Hepatocyte (in vitro differentiated cells): ENCODE results near the gene DENND1A. TPM values are rescaled to one million over a fixed set of nuclear protein-coding genes. Genes with fewer than 3 reads are reported as not detected.

Experiments used
- DNase-seq: peaks from one replicate; pipeline ENCODE4 v3.0.0-alpha.2; 2016; ENCODE audit warnings: low spot score
- H2AFZ ChIP-seq: fragments of 200-600 bp; sonication (generic); 2 replicates; pipeline ENCODE4 v1.6.0; 2016; ENCODE audit warnings: antibody characterized with exemption, mild to moderate bottlenecking
- H3K27ac ChIP-seq: fragments of 200-600 bp; sonication (generic); 2 replicates; pipeline ENCODE4 v1.5.1; 2016; ENCODE audit warnings: mild to moderate bottlenecking
- H3K27me3 ChIP-seq: fragments of 200-600 bp; sonication (generic); 2 replicates; pipeline ENCODE4 v1.6.1; 2016
- H3K36me3 ChIP-seq: fragments of 200-600 bp; sonication (generic); replicated peaks from 2 replicates; pipeline ENCODE4 v1.5.1; 2016; ENCODE audit warnings: low read depth; ENCODE audit not compliant: insufficient read depth
- H3K4me1 ChIP-seq: fragments of 200-600 bp; sonication (generic); 2 replicates; pipeline ENCODE4 v1.5.1; 2016; ENCODE audit warnings: mild to moderate bottlenecking, moderate library complexity; ENCODE audit not compliant: insufficient read depth
- H3K4me2 ChIP-seq: fragments of 200-600 bp; sonication (generic); 2 replicates; pipeline ENCODE4 v1.6.0; 2016
- H3K4me3 ChIP-seq: fragments of 200-600 bp; sonication (generic); 2 replicates; pipeline ENCODE4 v1.5.1; 2016; ENCODE audit warnings: mild to moderate bottlenecking
- H3K79me2 ChIP-seq: fragments of 200-600 bp; sonication (generic); 2 replicates; pipeline ENCODE4 v1.6.0; 2017; ENCODE audit warnings: mild to moderate bottlenecking
- H3K9me2 ChIP-seq: fragments of 200-600 bp; sonication (generic); replicated peaks from 2 replicates; pipeline ENCODE4 v1.6.0; 2017; ENCODE audit warnings: mild to moderate bottlenecking; ENCODE audit not compliant: insufficient read depth
- H3K9me3 ChIP-seq: fragments of 200-600 bp; sonication (generic); 2 replicates; pipeline ENCODE4 v1.5.1; 2016; ENCODE audit warnings: low read depth, mild to moderate bottlenecking
- H4K20me1 ChIP-seq: fragments of 200-600 bp; sonication (generic); 2 replicates; pipeline ENCODE4 v1.6.0; 2016; ENCODE audit warnings: mild to moderate bottlenecking; ENCODE audit not compliant: insufficient read depth, poor library complexity, severe bottlenecking
- CTCF ChIP-seq: fragments of 200-600 bp; sonication (generic); IDR thresholded peaks from 2 replicates; pipeline ENCODE4 v1.5.1; 2016; ENCODE audit warnings: antibody characterized with exemption, mild to moderate bottlenecking; ENCODE audit not compliant: poor library complexity
- EZH2 ChIP-seq: fragments of 200-600 bp; sonication (generic); IDR thresholded peaks from 2 replicates; pipeline ENCODE4 v1.6.1; 2016; ENCODE audit warnings: antibody characterized with exemption, mild to moderate bottlenecking, borderline replicate concordance
- EZH2phosphoT487 ChIP-seq: fragments of 200-600 bp; sonication (generic); IDR thresholded peaks from one replicate; pipeline ENCODE4 v1.6.1; 2018; ENCODE audit warnings: antibody characterized with exemption, mild to moderate bottlenecking, low read depth, moderate library complexity; ENCODE audit not compliant: unreplicated experiment, severe bottlenecking
- WGBS: methylation state at CpG from one replicate; pipeline ENCODE4 v1.1.6; 2016; ENCODE audit warnings: low lambda C conversion rate; ENCODE audit errors: missing lambda C conversion rate; 5-methylcytosine and 5-hydroxymethylcytosine counted together
- polyA plus RNA-seq: library from polyadenylated mRNA; unstranded; fragments of >200 nt; fragmentation: Nextera tagmentation; extraction: Ambion mirVana; gene quantifications from 2 replicates; pipeline ENCODE4 v1.2.1, GENCODE V29; 2016
- total RNA-seq: library from RNA; depleted of rRNA; stranded (reverse); fragments of >200 nt; gene quantifications from 2 replicates; pipeline ENCODE4 v1.2.3, GENCODE V29; 2014

DENND1A gene
- total and polyA plus RNA-seq, 2 experiments from 2014 or later = 24.0 to 28.9 TPM

- Histone ChIP-seq H3K4me3 (no peak overlapping the region), H4K20me1 (no peaks in the 10 kb centered on the region), H3K27me3 (no peaks in the 10 kb centered on the region), H3K4me2 (no peak overlapping the region), H3K9me3 (no peaks in the 10 kb centered on the region), H3K27ac (no peak overlapping the region), H3K79me2 (no peaks in the 10 kb centered on the region), H3K9me2 (no peaks in the 10 kb centered on the region), H3K36me3 (no peaks in the 10 kb centered on the region), H3K4me1 (no peaks in the 10 kb centered on the region), H2AFZ (no peak overlapping the region)
- TF ChIP-seq CTCF (no peak), EZH2 (no peak), EZH2phosphoT487 (no peak)
- DNase-seq = no peak
- 95% methylated on average over 8 of the region's 8 CpGs for WGBS
Measured at GRCh38 chr9:123416176-123416575, 513.8 kb downstream of the DENND1A start.

- Histone ChIP-seq H3K9me3 (no peaks in the 10 kb centered on the region), H3K27me3 (no peaks in the 10 kb centered on the region), H4K20me1 (no peaks in the 10 kb centered on the region), H3K4me2 (no peak overlapping the region), H3K27ac (no peak overlapping the region), H3K79me2 (no peaks in the 10 kb centered on the region), H3K4me1 (no peaks in the 10 kb centered on the region), H2AFZ (no peak overlapping the region), H3K36me3 (no peaks in the 10 kb centered on the region), H3K4me3 (no peak overlapping the region), H3K9me2 (no peaks in the 10 kb centered on the region)
- no peak for DNase-seq
- no peak for TF ChIP-seq EZH2
- TF ChIP-seq CTCF = no peak
- no peak for TF ChIP-seq EZH2phosphoT487
- WGBS = 92% methylated on average over 23 of the region's 23 CpGs
Measured at GRCh38 chr9:123414936-123415930, 514.7 kb downstream of the DENND1A start.

- Histone ChIP-seq H3K27me3 (no peaks in the 10 kb centered on the region), H3K79me2 (no peaks in the 10 kb centered on the region), H3K4me1 (no peaks in the 10 kb centered on the region), H3K36me3 (no peaks in the 10 kb centered on the region), H2AFZ (no peak overlapping the region), H3K4me3 (no peak overlapping the region), H4K20me1 (no peaks in the 10 kb centered on the region), H3K9me2 (no peaks in the 10 kb centered on the region), H3K27ac (no peak overlapping the region), H3K9me3 (no peaks in the 10 kb centered on the region), H3K4me2 (no peak overlapping the region)
- DNase-seq = no peak
- WGBS = 89% methylated on average over 7 of the region's 7 CpGs
- no peak for TF ChIP-seq EZH2phosphoT487
- TF ChIP-seq CTCF = no peak
- no peak for TF ChIP-seq EZH2
Measured at GRCh38 chr9:123414204-123414603, 515.7 kb downstream of the DENND1A start.
